HG03354 (cell line): ENCODE measurements around the gene USP12.
"Not testable (repeated sequence)": the region's sequence is repeated elsewhere in the genome, so short reads cannot be mapped to it uniquely, and the experiment has no call there.

ENCODE experiments used
- ATAC-seq: cut with Tn5 transposase; IDR thresholded peaks from one replicate; pipeline ENCODE4 v1.9.1; 2021; ENCODE audit warnings: mild to moderate bottlenecking; ENCODE audit not compliant: unreplicated experiment, poor library complexity, severe bottlenecking

USP12 gene

GRCh38 chr13:27159806-27160563 is 11.6 kb downstream of the USP12 start:
- no peak for ATAC-seq

GRCh38 chr13:27158335-27158734 is 13.3 kb downstream of the USP12 start:
- ATAC-seq: no peak

GRCh38 chr13:27151798-27152599 is 19.6 kb downstream of the USP12 start:
- ATAC-seq: peak; percentile 47

- ATAC-seq: no peak
Measured at GRCh38 chr13:27149702-27150101, 21.9 kb downstream of the USP12 start.

- no peak for ATAC-seq
Measured at GRCh38 chr13:27148900-27149299, 22.7 kb downstream of the USP12 start.

- peak; percentile 71 for ATAC-seq
Measured at GRCh38 chr13:27147530-27148170, 24.0 kb downstream of the USP12 start.

- ATAC-seq: no peak
Measured at GRCh38 chr13:27141746-27142145, 29.9 kb downstream of the USP12 start.

- ATAC-seq: not testable (repeated sequence)
Measured at GRCh38 chr13:27141159-27141558, 30.5 kb downstream of the USP12 start.

- no peak for ATAC-seq
Measured at GRCh38 chr13:27140060-27140459, 31.6 kb downstream of the USP12 start.

GRCh38 chr13:27139565-27139964 is 32.0 kb downstream of the USP12 start:
- no peak for ATAC-seq

GRCh38 chr13:27138457-27139093 is 33.0 kb downstream of the USP12 start:
- no peak for ATAC-seq

GRCh38 chr13:27137759-27138158 is 33.9 kb downstream of the USP12 start:
- ATAC-seq: no peak

GRCh38 chr13:27135023-27135422 is 36.6 kb downstream of the USP12 start:
- no peak for ATAC-seq

- ATAC-seq: no peak
Measured at GRCh38 chr13:27133889-27134288, 37.7 kb downstream of the USP12 start.

- peak; percentile 20 for ATAC-seq
Measured at GRCh38 chr13:27132538-27132937, 39.1 kb downstream of the USP12 start.

GRCh38 chr13:27131906-27132305 is 39.7 kb downstream of the USP12 start:
- ATAC-seq: no peak

- peak; percentile 94 for ATAC-seq
Measured at GRCh38 chr13:27130979-27131623, 40.5 kb downstream of the USP12 start.

GRCh38 chr13:27130223-27130978 is 41.2 kb downstream of the USP12 start:
- ATAC-seq: no peak
